Endothelial cell (in vitro differentiated cells): Measurements from ENCODE around the gene ERLEC1. TPM values are rescaled to one million over a fixed set of nuclear protein-coding genes. Genes with fewer than 3 reads are reported as not detected.
A peak's percentile ranks its signal among the peaks of the same experiment; 100 is the strongest.

Experiments
- DNase-seq: peaks from one replicate; pipeline ENCODE4 v3.0.0; 2021; ENCODE audit warnings: low spot score
- H3K27ac Mint-ChIP-seq: one replicate; pipeline ENCODE4 v1.8.0; 2021; ENCODE audit warnings: mixed read lengths, inconsistent platforms; ENCODE audit not compliant: unreplicated experiment
- H3K27me3 Mint-ChIP-seq: one replicate; pipeline ENCODE4 v1.8.0; 2021; ENCODE audit warnings: mild to moderate bottlenecking, moderate library complexity, mixed read lengths, inconsistent platforms; ENCODE audit not compliant: unreplicated experiment
- H3K36me3 Mint-ChIP-seq: one replicate; pipeline ENCODE4 v1.8.0; 2021; ENCODE audit warnings: mild to moderate bottlenecking, low read depth, mixed read lengths, inconsistent platforms; ENCODE audit not compliant: unreplicated experiment
- H3K4me1 Mint-ChIP-seq: one replicate; pipeline ENCODE4 v1.8.0; 2021; ENCODE audit warnings: mild to moderate bottlenecking, mixed read lengths, inconsistent platforms; ENCODE audit not compliant: unreplicated experiment
- H3K4me3 Mint-ChIP-seq: one replicate; pipeline ENCODE4 v1.8.0; 2021; ENCODE audit warnings: mild to moderate bottlenecking, mixed read lengths, inconsistent platforms; ENCODE audit not compliant: unreplicated experiment
- H3K9me3 Mint-ChIP-seq: one replicate; pipeline ENCODE4 v1.8.0; 2021; ENCODE audit warnings: mixed read lengths, inconsistent platforms; ENCODE audit not compliant: unreplicated experiment
- CTCF ChIP-seq: fragments of 200-600 bp; sonication (generic); IDR thresholded peaks from one replicate; pipeline ENCODE4 v1.5.0; 2021; ENCODE audit warnings: antibody characterized with exemption; ENCODE audit not compliant: unreplicated experiment
- total RNA-seq: library from RNA; stranded (reverse); fragmentation: NEBNext Ultra II Directional; extraction: Animal tissue kit (Norgen Biotek cat#: 25700); gene quantifications from one replicate; pipeline ENCODE4 v1.2.1, GENCODE V29; 2021; ENCODE audit not compliant: unreplicated experiment

Gene ERLEC1
- total RNA-seq, 1 donor from 2014 or later, result 31.0 TPM

- Mint-ChIP-seq H3K4me3 (peak overlapping the region; percentile 95), H3K27ac (no peak overlapping the region), H3K27me3 (peaks cover 1% of the 10 kb centered on the region), H3K36me3 (peaks cover 3% of the 10 kb centered on the region), H3K9me3 (no peaks in the 10 kb centered on the region), H3K4me1 (peaks cover 8% of the 10 kb centered on the region)
- TF ChIP-seq CTCF, result no peak
- DNase-seq, result peak; percentile 48
These were observed 18.7 kb upstream of the ERLEC1 start for GRCh38 chr2:53768242-53768542.

GRCh38 chr2:53769318-53769945 lies 17.4 kb upstream of the ERLEC1 start:
- Mint-ChIP-seq H3K27ac (no peak overlapping the region), H3K4me3 (no peak overlapping the region), H3K27me3 (peaks cover 1% of the 10 kb centered on the region), H3K4me1 (peaks cover 8% of the 10 kb centered on the region), H3K9me3 (no peaks in the 10 kb centered on the region), H3K36me3 (peaks cover 3% of the 10 kb centered on the region)
- TF ChIP-seq CTCF, result no peak
- no peak for DNase-seq

DNA sequence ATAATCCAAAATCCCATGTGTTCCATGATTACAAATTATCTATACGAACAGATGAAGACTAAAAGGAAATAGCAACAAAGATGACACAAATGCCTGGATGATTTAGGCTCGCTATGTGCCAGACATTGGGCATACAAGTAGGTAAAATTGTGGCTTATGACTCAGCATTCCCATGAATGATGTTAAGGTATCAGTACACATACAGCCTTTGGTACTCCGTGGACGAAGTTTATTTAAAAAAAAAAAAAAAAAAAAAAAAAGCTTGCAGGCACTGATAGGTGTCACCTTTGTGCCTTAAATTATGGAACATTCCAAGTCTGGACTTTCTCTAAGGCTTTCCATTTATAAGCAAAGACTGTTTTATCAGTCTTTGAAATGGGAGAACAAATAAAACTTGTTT lies 16.6 kb upstream of the ERLEC1 start:
- no peak for TF ChIP-seq CTCF
- Mint-ChIP-seq H3K27me3 (peaks cover 1% of the 10 kb centered on the region), H3K36me3 (peaks cover 3% of the 10 kb centered on the region), H3K4me1 (peaks cover 8% of the 10 kb centered on the region), H3K4me3 (no peak overlapping the region), H3K27ac (no peak overlapping the region), H3K9me3 (no peaks in the 10 kb centered on the region)
- DNase-seq, result no peak

- Mint-ChIP-seq H3K4me3 (no peak overlapping the region), H3K27ac (no peak overlapping the region), H3K9me3 (no peaks in the 10 kb centered on the region), H3K27me3 (no peaks in the 10 kb centered on the region), H3K36me3 (peaks cover 3% of the 10 kb centered on the region), H3K4me1 (no peaks in the 10 kb centered on the region)
- no peak for TF ChIP-seq CTCF
- no peak for DNase-seq
These were observed 9.7 kb upstream of the ERLEC1 start for GRCh38 chr2:53777134-53777533.

- TF ChIP-seq CTCF, result no peak
- no peaks in the 10 kb centered on the region for H3K4me1 Mint-ChIP-seq
- no peaks in the 10 kb centered on the region for H3K9me3 Mint-ChIP-seq
- no peak overlapping the region for H3K4me3 Mint-ChIP-seq
- no peak overlapping the region for H3K27ac Mint-ChIP-seq
- peaks cover 3% of the 10 kb centered on the region for H3K36me3 Mint-ChIP-seq
- H3K27me3 Mint-ChIP-seq, result no peaks in the 10 kb centered on the region
- DNase-seq, result no peak
These were observed 8.2 kb upstream of the ERLEC1 start for GRCh38 chr2:53778536-53779162.
